Measurements from ENCODE around the gene XKRX.

DNA sequence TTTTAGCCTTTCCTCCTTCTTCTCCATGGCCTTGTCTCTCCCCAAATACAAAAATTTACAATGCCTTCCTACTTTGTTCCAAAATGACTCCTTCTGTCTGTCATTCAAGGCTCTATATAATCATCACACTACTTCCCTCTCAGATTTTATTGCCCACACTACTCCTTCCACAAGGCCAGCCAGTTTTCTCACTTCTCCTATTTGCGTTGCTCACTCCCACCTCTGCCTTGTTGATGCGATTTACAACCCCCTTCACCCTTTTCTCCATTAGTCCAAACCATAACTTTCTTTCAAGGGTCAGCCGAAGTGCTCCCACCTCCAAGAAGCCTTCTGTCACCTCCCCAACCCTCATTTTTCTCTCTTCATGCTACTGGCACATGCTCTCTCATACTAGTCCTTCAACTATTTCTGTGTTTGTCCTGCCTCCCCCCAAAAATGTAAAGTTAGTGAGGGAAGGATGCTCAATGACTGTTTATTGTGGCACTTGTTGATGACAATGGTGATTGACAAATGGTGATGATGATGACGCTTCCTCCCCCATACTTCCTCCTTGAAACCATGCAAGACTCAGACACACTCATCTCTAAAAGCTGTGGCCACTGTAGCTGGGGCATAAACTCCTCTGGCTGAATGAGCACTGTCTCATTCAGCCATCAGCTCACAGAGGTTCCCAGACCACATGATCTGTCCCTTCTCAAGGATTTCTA lies 2.7 kb upstream of the XKRX start:
- TF ChIP-seq POLR2A (IDR thresholded peaks at IDR 0.05) (no peak), POLR2AphosphoS5 (IDR thresholded peaks at IDR 0.05) (no peak)
- TF ChIP-seq, protein P1, sequence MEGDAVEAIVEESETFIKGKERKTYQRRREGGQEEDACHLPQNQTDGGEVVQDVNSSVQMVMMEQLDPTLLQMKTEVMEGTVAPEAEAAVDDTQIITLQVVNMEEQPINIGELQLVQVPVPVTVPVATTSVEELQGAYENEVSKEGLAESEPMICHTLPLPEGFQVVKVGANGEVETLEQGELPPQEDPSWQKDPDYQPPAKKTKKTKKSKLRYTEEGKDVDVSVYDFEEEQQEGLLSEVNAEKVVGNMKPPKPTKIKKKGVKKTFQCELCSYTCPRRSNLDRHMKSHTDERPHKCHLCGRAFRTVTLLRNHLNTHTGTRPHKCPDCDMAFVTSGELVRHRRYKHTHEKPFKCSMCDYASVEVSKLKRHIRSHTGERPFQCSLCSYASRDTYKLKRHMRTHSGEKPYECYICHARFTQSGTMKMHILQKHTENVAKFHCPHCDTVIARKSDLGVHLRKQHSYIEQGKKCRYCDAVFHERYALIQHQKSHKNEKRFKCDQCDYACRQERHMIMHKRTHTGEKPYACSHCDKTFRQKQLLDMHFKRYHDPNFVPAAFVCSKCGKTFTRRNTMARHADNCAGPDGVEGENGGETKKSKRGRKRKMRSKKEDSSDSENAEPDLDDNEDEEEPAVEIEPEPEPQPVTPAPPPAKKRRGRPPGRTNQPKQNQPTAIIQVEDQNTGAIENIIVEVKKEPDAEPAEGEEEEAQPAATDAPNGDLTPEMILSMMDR (IDR thresholded peaks at IDR 0.05): no peak

Measured in prostate gland (tissue), 2 donors.